ENCODE measurements around the gene CDIPT. TPM values are rescaled to one million over a fixed set of nuclear protein-coding genes. Genes with fewer than 3 reads are reported as not detected.

CDIPT gene
- total and polyA plus RNA-seq, 2 of the 13 experiments (the other 11 are each of a cell fraction or from before 2014, with no cell fraction given): 54.9 to 97.5 TPM

DNA sequence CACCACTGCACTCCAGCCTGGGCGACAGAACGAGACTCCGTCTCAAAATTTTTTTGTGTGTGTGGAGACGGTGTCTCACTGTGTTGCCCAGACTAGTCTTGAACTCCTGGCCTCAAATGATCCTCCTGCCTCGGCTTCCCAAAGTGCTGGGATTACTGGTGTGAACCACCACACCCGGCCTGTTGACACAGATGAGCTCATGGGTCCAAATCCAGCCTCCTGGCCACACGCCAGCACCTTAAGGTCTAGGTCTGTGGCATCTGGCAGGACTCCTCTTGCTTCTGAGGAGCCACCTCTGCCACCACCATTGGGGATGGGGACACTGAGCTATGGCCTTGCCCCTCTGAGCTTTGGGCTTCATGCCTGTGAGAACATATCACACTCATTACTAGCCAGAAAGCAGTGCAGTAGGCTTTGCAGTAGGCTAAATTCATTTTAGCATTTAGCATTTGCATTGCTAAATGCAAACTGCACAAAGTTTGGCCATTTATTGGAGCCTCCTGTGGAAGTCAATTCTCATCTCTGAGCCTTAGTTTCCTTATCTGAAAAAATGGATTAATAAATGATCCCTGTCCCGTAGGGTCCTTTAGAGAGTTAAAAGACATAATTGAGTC lies 5.5 kb upstream of the CDIPT start (continued):
- no peak for TF ChIP-seq FOXA1 (IDR thresholded peaks at IDR 0.05)
- TF ChIP-seq FOXA1 (CRISPR knock-in tag; IDR thresholded peaks at IDR 0.05): 0 out of 2 replicates have a peak, but pooled peaks have one; percentile 30
- no peak for TF ChIP-seq ZFP90 (CRISPR knock-in tag; IDR thresholded peaks at IDR 0.05; ENCODE audit: borderline replicate concordance)
- TF ChIP-seq ZNF180 (CRISPR knock-in tag; IDR thresholded peaks at IDR 0.05; ENCODE audit: borderline replicate concordance, low read depth): no peak
- no peak for TF ChIP-seq MXD4 (CRISPR knock-in tag; IDR thresholded peaks at IDR 0.05)
- TF ChIP-seq, protein P1, sequence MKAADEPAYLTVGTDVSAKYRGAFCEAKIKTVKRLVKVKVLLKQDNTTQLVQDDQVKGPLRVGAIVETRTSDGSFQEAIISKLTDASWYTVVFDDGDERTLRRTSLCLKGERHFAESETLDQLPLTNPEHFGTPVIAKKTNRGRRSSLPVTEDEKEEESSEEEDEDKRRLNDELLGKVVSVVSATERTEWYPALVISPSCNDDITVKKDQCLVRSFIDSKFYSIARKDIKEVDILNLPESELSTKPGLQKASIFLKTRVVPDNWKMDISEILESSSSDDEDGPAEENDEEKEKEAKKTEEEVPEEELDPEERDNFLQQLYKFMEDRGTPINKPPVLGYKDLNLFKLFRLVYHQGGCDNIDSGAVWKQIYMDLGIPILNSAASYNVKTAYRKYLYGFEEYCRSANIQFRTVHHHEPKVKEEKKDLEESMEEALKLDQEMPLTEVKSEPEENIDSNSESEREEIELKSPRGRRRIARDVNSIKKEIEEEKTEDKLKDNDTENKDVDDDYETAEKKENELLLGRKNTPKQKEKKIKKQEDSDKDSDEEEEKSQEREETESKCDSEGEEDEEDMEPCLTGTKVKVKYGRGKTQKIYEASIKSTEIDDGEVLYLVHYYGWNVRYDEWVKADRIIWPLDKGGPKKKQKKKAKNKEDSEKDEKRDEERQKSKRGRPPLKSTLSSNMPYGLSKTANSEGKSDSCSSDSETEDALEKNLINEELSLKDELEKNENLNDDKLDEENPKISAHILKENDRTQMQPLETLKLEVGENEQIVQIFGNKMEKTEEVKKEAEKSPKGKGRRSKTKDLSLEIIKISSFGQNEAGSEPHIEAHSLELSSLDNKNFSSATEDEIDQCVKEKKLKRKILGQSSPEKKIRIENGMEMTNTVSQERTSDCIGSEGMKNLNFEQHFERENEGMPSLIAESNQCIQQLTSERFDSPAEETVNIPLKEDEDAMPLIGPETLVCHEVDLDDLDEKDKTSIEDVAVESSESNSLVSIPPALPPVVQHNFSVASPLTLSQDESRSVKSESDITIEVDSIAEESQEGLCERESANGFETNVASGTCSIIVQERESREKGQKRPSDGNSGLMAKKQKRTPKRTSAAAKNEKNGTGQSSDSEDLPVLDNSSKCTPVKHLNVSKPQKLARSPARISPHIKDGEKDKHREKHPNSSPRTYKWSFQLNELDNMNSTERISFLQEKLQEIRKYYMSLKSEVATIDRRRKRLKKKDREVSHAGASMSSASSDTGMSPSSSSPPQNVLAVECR (CRISPR knock-in tag; IDR thresholded peaks at IDR 0.05; ENCODE audit: borderline replicate concordance): 0 out of 2 replicates have a peak, but pooled peaks have one; percentile 20
- TF ChIP-seq, protein P2, sequence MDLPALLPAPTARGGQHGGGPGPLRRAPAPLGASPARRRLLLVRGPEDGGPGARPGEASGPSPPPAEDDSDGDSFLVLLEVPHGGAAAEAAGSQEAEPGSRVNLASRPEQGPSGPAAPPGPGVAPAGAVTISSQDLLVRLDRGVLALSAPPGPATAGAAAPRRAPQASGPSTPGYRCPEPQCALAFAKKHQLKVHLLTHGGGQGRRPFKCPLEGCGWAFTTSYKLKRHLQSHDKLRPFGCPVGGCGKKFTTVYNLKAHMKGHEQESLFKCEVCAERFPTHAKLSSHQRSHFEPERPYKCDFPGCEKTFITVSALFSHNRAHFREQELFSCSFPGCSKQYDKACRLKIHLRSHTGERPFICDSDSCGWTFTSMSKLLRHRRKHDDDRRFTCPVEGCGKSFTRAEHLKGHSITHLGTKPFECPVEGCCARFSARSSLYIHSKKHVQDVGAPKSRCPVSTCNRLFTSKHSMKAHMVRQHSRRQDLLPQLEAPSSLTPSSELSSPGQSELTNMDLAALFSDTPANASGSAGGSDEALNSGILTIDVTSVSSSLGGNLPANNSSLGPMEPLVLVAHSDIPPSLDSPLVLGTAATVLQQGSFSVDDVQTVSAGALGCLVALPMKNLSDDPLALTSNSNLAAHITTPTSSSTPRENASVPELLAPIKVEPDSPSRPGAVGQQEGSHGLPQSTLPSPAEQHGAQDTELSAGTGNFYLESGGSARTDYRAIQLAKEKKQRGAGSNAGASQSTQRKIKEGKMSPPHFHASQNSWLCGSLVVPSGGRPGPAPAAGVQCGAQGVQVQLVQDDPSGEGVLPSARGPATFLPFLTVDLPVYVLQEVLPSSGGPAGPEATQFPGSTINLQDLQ (CRISPR knock-in tag; IDR thresholded peaks at IDR 0.05): no peak
- TF ChIP-seq CEBPG (CRISPR knock-in tag; IDR thresholded peaks at IDR 0.05): no peak
- no peak for TF ChIP-seq ZBTB7B (CRISPR knock-in tag; IDR thresholded peaks at IDR 0.05)
- no peak for TF ChIP-seq ARHGAP35 (CRISPR knock-in tag; IDR thresholded peaks at IDR 0.05; ENCODE audit: borderline replicate concordance)
- no peak for TF ChIP-seq ZNF33A (CRISPR knock-in tag; IDR thresholded peaks at IDR 0.05; ENCODE audit: borderline replicate concordance)
- no peak for TF ChIP-seq ZNF572 (CRISPR knock-in tag; IDR thresholded peaks at IDR 0.05)
- TF ChIP-seq ZSCAN31 (CRISPR knock-in tag; IDR thresholded peaks at IDR 0.05; ENCODE audit: low read depth): no peak
- peak; percentile 33; the same call in 1 of the 2 replicates for TF ChIP-seq ZNF460 (CRISPR knock-in tag; IDR thresholded peaks at IDR 0.05; ENCODE audit: borderline replicate concordance)
- TF ChIP-seq, protein P3, sequence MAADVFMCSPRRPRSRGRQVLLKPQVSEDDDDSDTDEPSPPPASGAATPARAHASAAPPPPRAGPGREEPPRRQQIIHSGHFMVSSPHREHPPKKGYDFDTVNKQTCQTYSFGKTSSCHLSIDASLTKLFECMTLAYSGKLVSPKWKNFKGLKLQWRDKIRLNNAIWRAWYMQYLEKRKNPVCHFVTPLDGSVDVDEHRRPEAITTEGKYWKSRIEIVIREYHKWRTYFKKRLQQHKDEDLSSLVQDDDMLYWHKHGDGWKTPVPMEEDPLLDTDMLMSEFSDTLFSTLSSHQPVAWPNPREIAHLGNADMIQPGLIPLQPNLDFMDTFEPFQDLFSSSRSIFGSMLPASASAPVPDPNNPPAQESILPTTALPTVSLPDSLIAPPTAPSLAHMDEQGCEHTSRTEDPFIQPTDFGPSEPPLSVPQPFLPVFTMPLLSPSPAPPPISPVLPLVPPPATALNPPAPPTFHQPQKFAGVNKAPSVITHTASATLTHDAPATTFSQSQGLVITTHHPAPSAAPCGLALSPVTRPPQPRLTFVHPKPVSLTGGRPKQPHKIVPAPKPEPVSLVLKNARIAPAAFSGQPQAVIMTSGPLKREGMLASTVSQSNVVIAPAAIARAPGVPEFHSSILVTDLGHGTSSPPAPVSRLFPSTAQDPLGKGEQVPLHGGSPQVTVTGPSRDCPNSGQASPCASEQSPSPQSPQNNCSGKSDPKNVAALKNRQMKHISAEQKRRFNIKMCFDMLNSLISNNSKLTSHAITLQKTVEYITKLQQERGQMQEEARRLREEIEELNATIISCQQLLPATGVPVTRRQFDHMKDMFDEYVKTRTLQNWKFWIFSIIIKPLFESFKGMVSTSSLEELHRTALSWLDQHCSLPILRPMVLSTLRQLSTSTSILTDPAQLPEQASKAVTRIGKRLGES (CRISPR knock-in tag; IDR thresholded peaks at IDR 0.05; ENCODE audit: borderline replicate concordance): no peak
- TF ChIP-seq, protein P4, sequence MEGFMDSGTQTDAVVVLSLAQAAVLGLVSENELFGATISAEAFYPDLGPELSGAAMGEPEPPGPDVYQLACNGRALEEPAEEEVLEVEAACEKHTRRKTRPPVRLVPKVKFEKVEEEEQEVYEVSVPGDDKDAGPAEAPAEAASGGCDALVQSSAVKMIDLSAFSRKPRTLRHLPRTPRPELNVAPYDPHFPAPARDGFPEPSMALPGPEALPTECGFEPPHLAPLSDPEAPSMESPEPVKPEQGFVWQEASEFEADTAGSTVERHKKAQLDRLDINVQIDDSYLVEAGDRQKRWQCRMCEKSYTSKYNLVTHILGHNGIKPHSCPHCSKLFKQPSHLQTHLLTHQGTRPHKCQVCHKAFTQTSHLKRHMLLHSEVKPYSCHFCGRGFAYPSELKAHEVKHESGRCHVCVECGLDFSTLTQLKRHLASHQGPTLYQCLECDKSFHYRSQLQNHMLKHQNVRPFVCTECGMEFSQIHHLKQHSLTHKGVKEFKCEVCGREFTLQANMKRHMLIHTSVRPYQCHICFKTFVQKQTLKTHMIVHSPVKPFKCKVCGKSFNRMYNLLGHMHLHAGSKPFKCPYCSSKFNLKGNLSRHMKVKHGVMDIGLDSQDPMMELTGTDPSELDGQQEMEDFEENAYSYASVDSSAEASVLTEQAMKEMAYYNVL (CRISPR knock-in tag; IDR thresholded peaks at IDR 0.05; ENCODE audit: borderline replicate concordance): no peak
